HS-5 (cell line): ENCODE results near the gene MMP24.
"Not testable (repeated sequence)": the region's sequence is repeated elsewhere in the genome, so short reads cannot be mapped to it uniquely, and the experiment has no call there.

ENCODE experiments used
- DNase-seq: peaks from one replicate; pipeline ENCODE4 v3.0.0-alpha.2; 2012; ENCODE audit warnings: low read depth

The MMP24 gene

DNA sequence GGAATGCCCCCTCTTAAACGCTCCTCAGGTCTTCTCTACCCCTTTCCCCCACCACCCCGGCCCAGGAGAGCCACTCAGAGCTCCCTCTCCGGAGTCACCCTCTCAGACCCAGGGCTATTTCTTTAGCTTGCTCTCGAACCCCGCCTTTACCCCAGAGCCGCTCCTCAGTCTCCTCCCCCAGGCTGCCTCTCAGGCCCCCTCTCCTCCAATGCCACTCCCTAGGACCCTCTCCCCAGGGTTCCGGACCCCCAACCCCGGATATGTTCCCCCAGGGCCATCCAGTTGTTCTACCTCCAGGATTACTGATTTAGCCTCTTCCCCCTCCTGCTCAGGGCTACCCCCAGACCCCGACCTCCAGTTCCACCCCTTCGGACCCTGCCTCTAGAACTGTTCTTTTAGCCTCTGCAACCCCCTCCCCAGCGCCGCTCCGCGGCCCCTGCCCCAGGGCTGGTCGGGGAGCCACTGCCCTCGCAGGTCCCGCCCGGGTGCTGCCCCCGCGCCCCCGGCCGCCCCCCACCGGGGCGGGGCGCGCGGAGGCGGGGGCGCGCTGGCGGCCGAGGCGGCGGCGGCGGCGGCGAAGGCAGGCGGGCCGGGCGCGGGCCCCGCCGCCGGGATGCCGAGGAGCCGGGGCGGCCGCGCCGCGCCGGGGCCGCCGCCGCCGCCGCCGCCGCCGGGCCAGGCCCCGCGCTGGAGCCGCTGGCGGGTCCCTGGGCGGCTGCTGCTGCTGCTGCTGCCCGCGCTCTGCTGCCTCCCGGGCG is at the start of gene MMP24:
Gene MMP24 (plus strand): TSS at position 565 of the 758 bp plus-strand sequence. CDS start 49 bp downstream, at position 614.
- DNase-seq: no peak

DNA sequence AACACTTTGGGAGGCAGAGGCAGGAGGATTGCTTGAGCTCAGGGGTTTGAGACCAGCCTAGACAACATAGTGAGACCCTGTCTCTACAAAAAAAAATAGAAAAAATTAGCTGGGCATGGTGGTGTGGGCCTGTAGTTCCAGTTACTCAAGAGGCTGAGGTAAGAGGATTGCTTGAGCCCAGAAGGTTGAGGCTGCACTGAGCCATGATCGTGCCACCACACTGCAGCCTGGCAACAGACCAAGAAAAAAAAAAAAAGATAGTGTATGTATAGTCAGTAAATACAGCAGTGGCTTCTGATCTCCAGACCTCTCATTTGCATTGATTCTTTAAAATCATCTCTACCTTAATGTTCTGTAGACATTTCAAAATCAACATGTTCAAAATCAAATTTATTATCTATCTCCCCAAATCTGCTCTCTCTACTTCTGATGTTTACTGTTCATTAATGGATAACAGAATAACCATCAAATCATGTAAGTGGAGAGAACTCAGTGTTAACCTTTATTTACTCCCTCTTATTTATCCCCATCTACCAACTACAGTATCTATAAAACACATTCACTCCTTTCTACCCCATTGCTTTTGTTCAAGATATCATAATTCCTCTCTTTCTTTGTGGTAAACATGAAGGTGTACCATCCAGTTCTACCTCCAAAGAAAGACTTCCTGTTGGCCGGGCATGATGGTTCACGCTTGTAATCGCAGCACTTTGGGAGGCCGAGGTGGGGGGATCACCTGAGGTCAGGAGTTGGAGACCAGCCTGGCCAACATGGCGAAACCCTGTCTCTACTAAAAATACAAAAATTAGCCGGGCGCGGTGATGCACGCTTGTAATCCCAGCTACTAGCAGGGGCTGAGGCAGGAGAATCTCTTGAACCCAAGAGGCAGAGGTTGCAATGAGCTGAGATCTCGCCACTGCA is 46.9 kb upstream of the MMP24 start:
- no peak for DNase-seq

DNA sequence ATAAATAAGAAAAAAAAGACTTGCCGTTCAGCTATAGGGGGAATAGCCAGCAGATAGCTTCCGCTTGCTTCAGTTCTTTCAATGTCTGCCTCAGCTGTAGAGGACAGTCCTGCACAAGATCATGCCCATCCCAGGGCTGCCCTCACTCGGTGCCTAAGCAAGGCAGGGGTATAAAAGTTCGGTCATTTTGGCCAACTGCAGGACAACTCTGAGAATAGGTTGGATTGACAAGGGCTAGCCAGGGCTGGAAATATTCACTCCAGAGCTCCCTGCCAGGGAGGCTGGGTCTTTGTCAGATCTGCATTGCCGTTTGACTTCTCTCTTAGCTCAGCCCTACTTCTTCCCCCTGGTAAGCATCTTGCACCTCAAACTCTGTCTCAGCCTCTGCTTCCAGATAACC is 46.2 kb upstream of the MMP24 start:
- no peak for DNase-seq

DNA sequence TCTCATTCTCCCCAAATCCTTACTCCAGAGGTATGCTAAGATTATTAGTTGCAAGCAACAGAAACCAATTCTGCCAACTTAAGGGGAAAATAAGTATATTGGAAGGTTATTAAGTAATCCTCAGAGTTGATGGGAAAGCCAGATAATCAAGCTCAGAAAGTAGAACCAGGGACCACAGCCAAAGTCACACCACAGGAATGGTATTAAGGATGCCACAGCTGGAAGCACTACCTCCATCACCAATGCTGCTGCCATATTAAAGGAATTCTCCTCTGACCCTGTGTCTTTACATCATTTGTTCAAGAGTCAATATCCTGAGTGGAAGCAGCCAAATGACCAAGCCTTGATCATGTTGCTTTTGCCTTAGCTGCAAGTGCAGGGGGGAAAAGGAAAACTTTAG is 44.8 kb upstream of the MMP24 start:
- DNase-seq: no peak

DNA sequence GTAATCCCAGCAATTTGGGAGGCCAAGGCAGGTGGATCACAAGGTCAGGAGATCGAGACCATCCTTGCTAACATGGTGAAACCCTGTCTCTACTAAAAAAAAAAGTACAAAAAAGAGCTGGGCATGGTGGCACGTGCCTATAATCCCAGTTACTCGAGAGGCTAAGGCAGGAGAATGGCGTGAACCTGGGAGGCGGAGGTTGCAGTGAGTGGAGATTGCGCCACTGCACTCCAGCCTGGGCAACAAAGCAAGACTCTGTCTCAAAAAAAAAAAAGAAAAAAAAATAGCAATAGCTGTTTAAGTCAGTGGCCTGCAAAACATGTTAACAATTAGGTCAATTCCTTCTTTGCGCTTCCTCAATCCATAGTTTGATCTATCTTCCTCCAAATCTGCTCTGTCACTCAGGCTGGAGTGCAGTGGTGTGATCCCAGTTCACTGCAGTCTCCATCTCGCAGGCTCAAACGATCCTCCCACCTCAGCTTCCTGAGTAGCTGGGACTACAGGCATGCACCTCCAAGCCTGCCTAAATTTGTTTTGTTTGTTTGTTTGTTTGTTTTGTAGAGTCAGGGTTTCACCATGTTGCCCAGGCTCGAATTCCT is 39.7 kb upstream of the MMP24 start:
- DNase-seq: not testable (repeated sequence)

DNA sequence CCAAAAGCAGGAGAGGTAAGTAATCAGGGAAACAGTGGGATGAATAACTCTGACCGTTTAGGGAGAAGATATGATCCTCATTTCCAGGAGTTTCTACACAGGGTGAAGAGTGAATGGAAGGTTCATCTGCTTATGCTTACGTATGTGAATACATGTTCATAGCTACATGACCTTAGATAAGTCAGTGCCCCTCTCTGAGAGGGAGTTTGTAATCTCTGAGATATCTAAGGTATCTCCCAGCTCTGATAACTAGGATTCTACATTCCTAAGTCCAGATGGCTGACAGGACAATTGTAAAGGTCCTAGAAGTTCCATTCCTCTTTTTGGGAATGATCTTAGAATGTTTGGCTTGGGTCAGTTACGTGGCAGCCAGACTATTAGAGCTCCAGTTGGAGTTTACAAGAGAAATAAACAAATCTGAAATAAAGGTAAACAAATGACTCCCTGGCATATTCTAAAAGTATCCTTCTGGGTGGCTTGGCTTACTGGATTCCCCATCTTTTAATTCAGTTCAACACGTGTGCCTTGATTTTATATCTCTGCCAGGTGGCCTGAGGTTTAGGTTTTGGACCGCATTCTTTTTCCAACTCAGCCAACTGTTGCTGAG is 38.8 kb upstream of the MMP24 start:
- DNase-seq: no peak

DNA sequence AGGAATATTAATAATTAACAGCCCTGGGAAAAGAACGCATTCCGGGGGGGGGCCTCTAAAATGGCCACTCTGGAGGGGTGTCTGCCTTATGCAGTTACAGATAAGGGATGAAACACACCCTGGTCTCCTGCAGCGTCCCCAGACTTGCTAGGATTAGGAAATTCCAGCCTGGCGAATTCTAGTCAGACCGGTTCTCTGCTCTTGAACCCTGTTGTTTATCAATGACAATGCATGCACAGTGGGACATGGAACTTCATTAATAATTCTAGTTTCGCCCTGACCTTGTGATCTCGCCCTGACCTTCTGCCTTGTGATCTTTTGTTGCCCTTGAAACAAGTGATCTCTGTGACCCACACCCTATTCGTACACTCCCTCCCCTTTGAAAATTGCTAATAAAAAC is 37.3 kb upstream of the MMP24 start:
- DNase-seq: not testable (repeated sequence)

DNA sequence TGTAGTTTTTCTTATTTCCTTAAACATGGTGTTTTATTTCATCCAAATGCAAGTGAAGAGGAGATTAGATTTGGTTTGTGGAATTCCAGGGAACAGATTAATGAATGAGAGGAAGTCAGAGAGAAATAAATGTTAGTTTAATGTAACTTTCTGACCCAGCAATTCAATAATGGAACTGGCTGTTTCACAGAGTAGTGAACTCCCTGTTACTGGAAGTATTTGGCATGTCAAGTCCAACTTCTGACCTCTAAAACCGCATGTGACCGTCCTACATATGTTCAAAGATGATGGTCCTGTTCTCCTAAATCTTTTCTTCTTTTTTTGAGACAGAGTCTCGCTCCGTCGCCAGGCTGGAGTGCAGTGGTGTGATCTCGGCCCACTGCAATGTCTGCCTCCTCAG is 35.9 kb upstream of the MMP24 start:
- DNase-seq: no peak

DNA sequence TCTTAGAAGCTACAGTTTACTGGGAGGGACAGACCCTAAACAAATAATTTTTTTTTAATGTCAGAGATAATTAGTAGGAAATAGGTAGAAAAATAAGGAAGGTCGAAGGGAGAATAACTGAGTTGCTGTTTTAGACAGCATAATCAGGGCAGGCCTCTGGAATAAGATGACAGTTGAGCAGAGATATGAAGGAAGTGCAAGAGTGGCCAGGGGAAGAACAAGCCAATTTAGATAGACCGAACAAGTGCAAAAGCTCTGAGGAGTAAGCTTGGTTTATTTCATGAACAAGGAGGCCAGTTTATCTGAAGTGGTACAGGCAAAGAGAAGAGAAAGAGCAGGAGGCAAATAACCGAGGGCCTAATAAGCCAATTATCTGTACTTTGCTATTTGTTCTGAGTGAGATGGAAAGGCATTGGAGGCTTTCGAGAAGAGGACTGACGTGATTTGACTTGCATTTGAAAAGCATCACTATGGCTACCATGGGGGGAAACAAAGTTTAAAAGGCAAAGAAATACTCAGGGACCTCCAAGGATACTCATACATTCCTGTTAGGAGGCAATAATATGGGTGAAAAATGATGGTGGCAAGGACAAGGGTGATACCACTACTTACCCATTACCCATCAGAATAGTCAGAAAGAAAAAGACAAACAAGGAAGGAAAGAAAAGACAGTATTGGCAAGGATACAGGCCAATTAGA is 34.9 kb upstream of the MMP24 start:
- DNase-seq: no peak

DNA sequence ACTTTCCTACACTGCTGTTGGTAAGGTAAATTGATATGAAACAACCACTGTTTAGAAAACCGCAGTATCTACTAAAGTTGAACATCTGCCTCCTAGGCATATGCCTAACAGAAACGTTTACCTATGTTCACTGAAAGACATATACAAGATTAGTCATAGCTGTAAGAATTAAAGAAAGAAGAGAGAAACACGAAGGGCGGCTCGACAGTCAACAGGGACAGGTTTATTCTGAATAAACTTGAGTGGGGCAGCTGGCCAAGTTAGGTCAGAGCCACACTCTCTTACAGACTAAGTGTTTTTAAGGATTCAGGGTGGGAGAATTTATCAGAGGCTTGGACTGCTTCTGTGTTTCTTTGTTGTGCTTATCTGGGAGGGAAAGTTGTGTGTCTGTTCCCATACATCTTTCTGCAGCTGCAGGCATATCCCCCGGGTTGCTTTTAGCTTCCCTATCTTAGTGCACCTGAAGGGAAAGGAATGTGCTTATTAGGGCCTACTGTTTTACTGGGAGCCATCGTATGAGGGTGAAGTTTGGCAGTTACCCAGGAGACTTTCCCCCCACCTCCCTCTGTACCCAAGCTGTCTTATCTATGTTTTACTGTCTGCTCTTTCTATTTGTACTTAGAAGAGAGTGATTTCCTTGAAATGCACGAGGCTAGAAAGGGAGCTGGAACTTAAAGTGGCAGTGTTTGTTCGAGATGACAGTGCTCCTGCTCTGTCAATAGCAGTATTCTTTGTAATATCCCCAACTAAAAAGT is 34.2 kb upstream of the MMP24 start:
- no peak for DNase-seq

DNA sequence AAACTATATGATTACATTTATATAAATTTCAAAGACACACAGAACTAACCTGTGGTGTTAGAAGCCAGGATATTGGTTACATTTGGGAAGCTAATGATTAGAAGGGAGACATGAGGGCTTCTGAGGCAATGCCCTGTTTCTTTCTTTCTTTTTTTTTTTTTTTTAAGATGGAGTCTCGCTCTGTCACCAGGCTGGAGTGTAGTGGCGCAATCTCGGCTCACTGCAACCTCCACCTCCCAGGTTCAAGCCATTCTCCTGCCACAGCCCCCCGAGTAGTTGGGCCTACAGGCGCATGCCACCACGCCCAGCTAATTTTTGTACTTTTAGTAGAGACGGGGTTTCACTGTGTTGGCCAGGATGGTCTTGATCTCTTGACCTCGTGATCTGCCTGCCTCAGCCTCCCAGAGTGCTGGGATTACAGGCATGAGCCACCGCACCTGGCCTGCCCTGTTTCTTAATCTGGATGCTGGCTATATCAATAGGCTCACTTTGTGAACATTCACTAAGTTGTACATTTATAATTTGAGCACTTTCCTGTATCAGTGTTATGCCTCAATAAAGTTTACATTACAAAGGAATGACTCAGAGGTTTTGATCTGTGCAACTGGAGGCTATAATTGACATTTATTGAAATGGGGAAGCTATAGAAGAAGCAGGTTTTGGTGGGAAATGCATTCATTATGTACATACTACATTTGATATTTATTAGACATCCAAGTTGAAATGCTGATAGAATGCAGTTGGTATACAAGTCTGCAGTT is 33.3 kb upstream of the MMP24 start:
- DNase-seq: not testable (repeated sequence)

DNA sequence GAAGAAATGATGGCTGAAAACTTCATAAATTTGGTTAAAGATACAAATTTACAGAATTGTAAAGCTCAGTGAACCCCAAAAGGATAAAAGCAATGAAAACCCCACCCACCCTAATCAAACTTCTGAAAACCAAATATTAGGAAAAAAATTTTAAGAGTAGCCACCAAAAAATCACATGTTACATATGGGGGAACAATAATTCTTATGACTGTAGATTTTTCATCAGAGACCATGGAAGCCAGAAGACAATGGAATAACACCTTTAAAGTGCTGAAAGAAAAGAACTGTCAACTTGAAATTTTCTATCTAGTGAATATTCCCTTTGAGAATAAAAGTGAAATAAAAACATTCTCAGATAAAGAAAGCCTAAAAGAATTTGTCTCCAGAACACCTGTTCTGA is 30.2 kb upstream of the MMP24 start:
- no peak for DNase-seq

DNA sequence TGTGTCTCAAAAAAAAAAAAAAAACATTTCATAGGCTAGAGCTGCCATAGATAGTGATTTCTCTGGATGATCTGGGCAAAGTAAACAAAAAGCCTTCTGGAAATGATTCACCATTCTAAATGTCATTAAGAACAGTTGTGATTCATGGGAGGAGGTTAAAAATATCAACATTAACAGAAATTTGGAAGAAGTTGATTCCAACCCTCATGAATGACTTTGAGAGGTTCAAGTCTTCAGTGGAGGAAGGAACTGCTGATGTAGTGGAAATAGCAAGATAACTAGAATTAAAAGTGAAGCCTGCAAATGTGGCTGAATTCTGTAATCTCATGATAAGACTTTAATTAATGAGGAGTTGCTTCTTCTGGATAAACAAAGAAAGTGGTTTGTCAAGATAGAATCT is 26.8 kb upstream of the MMP24 start:
- DNase-seq: no peak

DNA sequence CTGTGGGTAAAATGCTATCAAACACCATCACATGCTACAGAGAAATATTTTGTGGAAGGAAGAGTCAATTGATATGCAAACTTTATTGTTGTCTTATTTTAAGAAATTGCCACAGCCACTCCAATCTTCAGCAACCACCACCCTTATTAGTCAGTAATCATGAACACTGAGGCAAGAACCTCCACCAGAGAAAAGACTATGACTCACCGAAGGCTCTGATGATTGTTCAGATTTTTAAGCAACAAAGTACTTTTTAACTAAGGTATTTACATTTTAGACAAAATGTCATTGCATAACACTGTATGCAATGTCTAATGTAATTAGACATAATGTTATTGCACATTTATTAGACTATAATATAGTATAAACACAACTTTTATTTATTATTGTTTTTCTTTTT is 26.2 kb upstream of the MMP24 start:
- peak; percentile 48 for DNase-seq

DNA sequence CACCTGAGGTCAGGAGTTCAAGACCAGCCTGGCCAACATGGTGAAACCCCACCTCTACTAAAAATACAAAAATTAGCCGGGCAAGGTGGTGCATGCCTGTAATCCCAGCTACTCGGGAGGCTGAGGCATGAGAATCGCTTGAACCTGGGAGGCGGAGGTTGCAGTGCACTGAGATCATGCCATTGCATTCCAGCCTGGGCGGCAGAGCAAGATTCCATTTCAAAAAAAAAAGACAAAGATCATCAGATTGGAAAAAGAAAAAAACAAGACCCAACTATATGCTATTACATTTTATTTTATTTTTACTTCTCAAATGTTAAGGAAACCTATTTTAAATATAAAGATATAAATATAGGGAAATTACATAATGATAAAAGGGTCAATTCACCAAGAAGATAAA is 25.0 kb upstream of the MMP24 start:
- not testable (repeated sequence) for DNase-seq

DNA sequence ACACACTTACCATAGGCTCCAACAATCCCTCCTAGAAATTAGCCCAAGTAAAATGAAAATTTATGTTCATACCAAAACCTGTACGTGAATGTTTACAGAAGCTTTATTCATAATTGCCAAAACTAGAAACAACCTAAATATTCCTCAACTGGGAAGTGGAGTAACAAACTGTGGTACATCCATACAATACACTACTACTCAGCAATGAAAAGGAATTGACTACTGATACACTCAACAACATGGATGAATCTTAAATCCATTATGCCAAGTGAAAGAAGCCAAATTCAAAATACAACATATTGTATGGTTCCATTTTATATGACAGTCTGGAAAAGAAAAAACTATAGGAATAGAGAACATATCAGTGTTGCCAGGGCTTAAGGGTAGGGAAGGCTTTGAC is 19.7 kb upstream of the MMP24 start:
- DNase-seq: no peak

DNA sequence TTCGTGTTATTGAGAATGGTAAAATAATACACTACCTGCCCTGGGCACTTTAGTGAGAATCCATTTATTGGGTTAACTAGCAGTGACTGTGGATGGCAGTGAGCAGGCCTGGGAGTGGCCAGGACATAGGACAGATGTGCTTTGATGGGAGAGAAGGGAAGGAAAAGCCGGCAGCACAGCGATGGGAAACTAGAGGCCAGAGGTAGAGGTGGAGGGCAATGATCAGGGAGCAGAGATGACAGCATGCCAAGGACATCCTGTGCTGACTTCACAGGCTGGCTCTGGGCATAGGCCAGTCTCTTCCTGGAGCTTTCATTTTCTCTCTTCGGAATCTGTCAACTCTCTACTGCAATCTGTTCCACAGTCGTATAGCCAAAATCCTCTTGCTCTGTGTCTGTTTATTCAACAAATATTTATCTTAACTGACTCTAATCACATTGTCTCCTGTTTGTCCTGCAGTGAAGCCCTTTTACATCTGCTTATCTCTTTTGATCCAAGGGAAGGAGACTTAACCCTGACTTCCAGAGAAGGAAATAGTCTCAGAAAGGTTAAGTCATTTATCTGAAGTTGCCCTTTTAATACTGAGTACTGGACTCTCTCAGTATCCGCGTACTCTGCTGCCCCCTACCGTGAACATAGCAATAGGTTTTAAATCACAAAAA is 18.4 kb upstream of the MMP24 start:
- peak; percentile 52 for DNase-seq

DNA sequence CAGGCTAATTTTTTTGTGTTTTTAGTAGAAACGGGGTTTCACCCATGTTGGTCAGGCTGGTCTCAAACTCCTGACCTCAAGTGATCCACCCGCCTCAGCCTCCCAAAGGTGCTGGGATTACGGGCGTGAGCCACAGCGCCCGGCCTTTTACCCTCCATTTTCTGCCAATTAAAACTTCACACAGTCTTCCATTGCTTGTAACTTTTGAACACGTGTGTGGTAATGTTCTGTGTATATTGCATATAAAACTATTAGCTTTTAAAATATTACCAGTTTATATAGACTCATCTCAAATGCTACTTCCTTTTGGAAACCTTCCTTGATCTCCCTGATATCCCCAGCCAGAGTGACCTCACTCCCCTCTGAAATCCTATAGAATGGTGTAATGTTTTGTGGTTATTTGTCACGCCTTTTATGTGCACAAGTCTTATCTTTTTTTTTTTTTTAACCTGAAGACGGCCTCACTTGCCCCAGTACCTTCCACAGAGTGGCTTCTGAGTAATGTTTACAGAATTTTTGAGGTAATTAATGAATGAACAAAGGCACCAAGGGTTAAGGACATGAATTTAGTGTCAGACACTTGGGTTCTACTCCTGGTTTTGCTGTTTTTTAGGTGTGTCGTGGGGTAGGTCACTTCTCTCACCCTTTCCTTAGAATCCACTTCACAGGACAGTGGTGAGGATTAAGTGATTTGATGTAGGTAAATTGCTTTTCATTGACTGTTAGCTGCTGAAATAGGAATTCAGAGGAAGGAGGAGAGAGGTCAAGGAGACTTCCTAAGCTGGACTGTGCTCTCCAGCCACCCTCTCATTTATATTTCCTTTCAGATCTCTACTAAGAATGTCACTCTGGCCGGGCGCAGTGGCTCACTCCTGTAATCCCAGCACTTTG is 11.2 kb upstream of the MMP24 start:
- peak; percentile 93 for DNase-seq

DNA sequence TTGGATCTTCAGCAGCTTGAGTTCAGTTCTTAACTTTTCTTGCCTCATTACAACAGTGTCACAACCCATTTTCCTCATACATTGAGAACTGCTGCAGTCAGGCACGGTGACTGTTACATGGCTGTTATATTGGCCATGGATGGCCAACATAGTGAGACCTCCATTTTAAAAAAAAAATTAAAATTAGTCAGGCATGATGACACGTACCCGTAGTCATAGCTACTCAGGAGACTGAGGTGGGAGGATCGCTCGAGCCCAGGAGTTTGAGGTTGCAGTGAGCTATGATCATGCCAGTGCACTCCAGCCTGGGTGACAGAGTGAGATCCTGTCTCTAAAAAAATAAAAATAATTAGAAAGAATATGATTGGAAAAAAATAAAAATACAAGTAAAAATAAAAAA is 9.9 kb upstream of the MMP24 start:
- no peak for DNase-seq
